Measurements from ENCODE around the gene ZNF555. TPM values are rescaled to one million over a fixed set of nuclear protein-coding genes. Genes with fewer than 3 reads are reported as not detected.
"Not testable (repeated sequence)": the region's sequence is repeated elsewhere in the genome, so short reads cannot be mapped to it uniquely, and the experiment has no call there.

Gene ZNF555
- total RNA-seq, 4 donors from 2014 or later, result 3.9 to 7.3 (median 4.8) TPM

- DNase-seq (ENCODE audit: low spot score), result no peak
Observed at GRCh38 chr19:2877398-2878331, 36.4 kb downstream of the ZNF555 start.

GRCh38 chr19:2883686-2884439 is 42.6 kb downstream of the ZNF555 start:
- no peak for ATAC-seq (ENCODE audit: low FRiP score)
- TF ChIP-seq CTCF (IDR thresholded peaks at IDR 0.05), result no peak
- DNase-seq (ENCODE audit: low spot score), result no peak

More at GRCh38 chr19:2877398-2878331, 36.4 kb downstream of the ZNF555 start:
- ATAC-seq (ENCODE audit: low FRiP score), result no peak
- no peak for TF ChIP-seq CTCF (IDR thresholded peaks at IDR 0.05)

- no peak for DNase-seq (ENCODE audit: low spot score)
- no peak for ATAC-seq (ENCODE audit: low FRiP score)
Observed at GRCh38 chr19:2885736-2886135, 44.5 kb downstream of the ZNF555 start.

GRCh38 chr19:2887391-2887914 is 46.2 kb downstream of the ZNF555 start:
- peak in 1 of 3 donors; percentile 15 for TF ChIP-seq CTCF (IDR thresholded peaks at IDR 0.05)
- no peak for DNase-seq (ENCODE audit: low spot score)
- peak; percentile 78 for ATAC-seq (ENCODE audit: low FRiP score)

More at GRCh38 chr19:2885736-2886135, 44.5 kb downstream of the ZNF555 start:
- no peak for TF ChIP-seq CTCF (IDR thresholded peaks at IDR 0.05)

GRCh38 chr19:2888731-2889224 is 47.5 kb downstream of the ZNF555 start:
- ATAC-seq (ENCODE audit: low FRiP score) (peak; percentile 41), DNase-seq (ENCODE audit: low spot score) (no peak)
- no peak for TF ChIP-seq CTCF (IDR thresholded peaks at IDR 0.05)

GRCh38 chr19:2890531-2890930 is 49.3 kb downstream of the ZNF555 start:
- DNase-seq (ENCODE audit: low spot score); ATAC-seq (ENCODE audit: low FRiP score): not testable (repeated sequence)

GRCh38 chr19:2896694-2897093 is 55.4 kb downstream of the ZNF555 start:
- ATAC-seq (ENCODE audit: low FRiP score) (no peak), DNase-seq (ENCODE audit: low spot score) (no peak)
- no peak for TF ChIP-seq CTCF (IDR thresholded peaks at IDR 0.05)
